Activated gamma-delta T cell (primary cell): Measurements from ENCODE around the gene WIPF1.

ENCODE experiments used
- DNase-seq: peaks from one replicate; lab custom pipeline; 2025; lab: John Stamatoyannopoulos, UW
- total RNA-seq, 2 donors: gene quantifications; one replicate each; lab custom pipeline; 2026; lab: John Stamatoyannopoulos, UW

The WIPF1 gene, protein sequence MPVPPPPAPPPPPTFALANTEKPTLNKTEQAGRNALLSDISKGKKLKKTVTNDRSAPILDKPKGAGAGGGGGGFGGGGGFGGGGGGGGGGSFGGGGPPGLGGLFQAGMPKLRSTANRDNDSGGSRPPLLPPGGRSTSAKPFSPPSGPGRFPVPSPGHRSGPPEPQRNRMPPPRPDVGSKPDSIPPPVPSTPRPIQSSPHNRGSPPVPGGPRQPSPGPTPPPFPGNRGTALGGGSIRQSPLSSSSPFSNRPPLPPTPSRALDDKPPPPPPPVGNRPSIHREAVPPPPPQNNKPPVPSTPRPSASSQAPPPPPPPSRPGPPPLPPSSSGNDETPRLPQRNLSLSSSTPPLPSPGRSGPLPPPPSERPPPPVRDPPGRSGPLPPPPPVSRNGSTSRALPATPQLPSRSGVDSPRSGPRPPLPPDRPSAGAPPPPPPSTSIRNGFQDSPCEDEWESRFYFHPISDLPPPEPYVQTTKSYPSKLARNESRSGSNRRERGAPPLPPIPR
- 415 to 445 reads per million in 2 donors for total RNA-seq

DNA sequence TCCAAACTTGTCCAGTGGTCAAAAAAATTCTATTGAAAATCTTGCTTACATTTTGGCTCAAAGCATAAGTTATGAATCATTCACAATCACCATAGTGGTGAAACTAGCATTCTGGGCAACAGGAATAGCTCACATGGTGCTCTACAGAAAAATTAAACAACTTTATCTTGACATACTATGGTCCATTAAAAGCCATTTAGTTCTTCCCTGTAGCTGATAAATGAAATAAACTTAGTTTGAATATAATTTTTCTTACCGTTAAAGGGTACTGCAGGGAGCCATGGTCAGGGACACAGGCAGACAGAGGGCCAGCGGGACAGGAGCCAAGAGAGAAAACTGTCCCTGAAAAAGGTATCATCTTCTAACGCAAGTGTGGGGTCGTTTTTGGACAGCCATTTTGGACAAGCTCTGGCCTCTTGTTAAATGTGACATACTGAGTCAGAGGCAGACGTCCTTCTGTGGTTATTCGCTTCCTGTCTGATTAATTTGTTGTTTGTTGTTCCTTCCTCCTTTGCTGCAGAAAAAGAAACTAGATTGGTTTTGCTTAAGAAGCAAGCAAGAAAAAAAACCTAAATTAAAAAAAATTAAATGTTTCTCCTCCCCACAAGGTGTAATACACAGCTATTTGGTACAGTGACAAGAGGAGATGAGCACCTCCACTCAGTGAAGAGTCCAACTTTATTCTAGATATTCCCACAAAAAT lies at the start of gene WIPF1:
Gene WIPF1 (minus strand): TSS at position 460 of the 703 bp plus-strand sequence. CDS start 12,231 bp downstream, outside the sequence.
- DNase-seq, result no peak

DNA sequence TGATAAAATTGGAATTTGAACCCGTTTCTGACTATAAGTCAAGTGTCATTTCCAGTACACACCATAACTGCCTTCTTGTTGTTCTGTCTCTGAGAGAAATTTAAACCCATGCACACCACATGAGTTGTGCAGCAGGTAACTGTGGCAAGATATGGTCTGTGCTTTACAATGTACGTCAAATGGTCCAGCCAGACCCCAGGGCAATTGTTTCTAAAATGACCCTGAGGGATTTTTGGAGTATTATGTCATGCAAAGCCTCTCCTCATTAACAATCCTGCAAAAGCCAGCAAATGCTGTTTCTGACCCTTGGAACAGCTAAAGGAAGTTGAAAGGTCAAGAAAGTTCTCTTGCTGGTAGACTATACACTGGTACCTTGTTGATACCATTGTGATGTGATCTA lies 47.7 kb upstream of the WIPF1 start:
- no peak for DNase-seq

DNA sequence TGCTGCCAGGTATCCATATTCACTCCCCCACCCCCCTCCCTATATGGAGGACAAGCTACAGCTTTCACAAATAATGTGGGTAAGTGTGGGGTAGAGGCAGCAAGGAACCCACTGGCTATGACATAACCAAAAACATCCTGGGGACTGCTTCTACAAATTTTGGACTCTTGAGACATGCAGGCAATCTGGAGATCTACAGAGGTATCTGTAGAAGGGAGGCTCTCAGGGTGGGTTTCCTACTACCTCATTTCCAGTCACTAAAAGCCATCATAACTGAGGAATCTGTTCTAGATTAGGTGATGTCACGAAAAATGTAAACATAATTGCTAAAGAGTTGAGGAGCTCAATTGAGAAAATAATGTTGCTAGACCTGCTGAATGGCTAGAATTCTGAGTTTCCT lies 46.8 kb upstream of the WIPF1 start:
- DNase-seq, result no peak

DNA sequence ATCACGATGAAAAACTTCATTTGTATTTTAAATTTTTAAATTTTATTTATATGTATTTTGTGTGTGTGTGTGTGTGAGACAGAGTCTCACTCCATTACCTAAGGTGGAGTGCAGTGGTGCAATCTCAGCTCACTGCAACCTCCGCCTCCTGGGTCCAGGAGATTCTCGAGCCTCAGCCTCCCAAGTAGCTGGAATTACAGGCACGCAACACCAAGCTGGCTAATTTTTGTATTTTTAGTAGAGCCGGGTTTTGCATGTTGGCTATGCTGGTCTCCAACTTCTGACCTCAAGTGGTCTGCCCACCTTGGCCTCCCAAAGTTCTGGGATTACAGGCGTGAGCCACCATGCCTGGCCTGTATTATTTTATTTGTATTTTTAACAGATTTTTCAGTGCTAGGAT lies 45.8 kb upstream of the WIPF1 start:
- DNase-seq, result no peak

DNA sequence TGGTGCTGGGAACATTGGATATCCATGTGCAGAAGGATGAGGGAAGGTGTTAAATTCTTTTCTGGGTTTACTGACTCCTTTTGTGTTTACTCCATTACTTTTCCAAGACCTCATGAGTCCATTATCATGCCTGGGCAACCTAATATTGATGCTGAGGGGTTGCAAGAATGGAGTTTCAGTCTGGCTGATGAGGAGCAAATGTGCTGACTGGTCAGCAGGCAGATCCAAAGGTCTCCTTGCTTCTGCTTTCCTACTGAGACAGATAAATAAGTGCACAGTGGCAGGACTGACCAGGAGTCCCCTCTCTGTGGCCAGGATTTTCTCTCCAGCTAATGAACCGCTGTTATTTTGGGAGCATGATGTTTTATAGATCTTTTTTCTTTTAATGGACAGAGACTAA lies 43.6 kb upstream of the WIPF1 start:
- DNase-seq, result no peak

DNA sequence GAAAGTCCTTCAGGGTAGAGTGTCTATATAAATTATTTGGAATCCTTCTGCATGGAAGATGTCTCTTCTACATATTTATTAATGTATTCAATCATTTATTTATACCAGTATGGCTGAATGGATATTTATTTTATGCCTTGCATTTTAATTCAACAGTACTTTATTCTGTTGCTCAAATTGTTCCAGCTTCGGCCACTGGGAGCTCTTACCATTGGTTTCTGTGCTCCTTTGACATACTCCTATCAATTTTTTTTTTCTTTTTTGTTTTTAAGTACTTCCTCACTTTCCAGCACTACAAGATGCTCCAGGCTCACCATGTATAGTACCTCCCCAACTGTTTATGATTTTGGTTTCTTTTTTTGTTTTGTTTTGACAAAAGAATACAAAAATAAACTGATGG lies 39.4 kb upstream of the WIPF1 start:
- DNase-seq, result no peak

DNA sequence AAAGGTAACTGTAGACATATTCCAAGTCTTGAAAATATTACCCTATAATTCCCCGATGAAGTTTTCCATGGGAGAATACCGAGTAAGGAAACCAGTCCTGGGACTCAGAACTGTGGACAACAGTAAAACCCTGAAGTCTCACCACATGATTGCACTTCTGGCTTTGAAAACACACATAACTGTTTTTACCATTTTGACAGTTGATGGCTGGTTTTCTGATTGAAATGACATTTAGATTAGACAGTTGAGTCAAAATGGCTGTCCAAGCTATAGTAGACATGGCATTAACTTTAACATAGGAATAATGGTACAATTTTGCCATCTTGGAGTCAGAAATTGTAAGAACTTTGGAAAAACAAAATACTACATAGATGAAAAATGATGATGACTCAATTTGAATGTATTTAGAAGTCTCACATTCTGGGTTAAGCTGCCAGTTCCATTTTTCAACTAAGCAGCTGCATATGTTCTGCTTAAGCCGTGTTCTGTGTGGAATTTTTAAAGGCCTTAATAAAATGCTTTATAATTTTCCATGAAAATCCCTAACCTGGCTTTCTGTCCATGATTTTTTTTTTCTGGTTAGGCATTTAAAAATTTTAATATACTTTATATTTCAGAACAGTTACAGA lies 38.3 kb upstream of the WIPF1 start:
- DNase-seq, result no peak

DNA sequence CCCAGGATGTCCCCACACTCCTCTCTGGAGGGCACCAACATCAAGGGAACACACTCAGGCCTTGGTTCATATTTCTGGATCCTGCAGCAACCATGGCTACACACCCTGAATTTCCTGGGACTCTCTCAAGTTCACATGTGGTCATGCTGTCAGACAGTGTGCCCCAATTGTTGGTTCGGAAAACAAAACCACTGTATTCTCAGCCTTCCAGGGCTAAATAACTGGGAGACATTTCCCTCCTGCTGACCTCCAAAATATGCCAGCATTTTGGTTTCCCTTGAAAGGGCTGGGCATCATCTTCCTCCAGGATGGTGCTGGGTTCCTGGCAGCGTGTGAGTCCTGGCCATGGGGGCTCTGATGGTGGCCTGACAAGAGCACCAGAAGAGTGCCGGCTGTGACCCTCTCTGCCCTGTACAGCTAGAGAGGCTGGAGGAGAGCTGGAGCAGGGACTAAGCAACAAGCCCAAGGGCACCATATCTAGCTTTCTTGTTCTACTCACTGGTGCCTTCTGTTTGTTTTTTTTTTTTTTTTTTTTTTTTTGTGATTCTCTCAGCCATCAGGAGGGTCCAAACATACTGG lies 37.5 kb upstream of the WIPF1 start:
- DNase-seq, result no peak

DNA sequence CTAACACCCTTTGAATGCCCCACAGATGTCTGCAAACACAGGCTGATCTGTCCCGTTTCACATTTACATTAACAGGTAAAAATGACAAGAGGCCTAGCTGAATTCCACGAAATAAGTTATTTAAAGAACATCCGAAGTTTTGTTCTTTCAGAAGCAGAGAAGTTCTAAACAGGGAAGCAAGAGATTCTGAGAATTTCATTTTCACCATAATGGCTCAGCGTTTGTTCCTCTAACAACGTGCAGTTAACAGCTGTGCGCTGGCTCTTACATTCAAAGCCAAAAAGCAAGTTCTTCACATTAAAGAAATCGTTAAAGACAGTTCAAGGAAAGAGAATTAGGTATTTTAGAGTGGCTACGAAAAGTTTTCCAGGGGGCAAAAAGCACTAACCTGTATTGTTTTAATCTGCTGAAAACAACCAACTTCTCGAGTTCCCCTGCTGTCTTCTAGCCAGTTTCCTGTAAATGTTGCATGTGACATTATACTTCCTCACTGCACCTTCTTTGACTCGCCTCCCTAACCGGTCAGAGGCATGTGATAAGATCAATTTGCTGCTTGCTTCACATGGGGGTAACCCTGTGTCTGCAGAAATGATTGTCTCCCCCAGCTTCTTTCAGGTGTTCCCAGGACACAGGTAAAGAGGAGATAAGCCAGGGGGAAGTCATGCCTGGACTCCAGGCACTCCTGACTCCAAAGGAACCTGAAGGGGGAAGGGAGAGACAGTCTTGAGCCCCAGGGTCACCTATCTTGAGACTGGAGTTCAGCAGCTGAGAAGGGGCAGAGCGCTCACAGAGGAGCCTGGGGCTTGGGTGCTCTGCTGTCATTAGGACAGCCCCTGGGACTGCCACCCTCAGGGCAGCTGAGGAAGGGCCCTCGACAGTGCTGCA lies 36.8 kb upstream of the WIPF1 start:
- no peak for DNase-seq

DNA sequence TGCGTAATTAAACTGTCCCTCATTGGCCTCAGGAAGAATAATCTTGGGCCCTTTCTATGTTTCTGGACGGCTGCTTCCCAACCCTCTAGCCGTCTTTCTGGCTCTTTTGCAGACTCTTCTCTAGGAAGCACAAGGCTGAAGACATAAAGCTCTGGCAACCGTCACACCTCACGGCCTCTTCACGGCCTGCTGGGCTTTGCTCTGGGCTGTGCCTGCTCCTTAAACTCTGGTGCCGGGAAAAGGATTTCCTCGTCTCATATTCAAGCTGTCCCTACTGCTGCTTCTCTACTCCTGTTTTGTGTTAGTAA lies 36.0 kb upstream of the WIPF1 start:
- DNase-seq, result no peak

DNA sequence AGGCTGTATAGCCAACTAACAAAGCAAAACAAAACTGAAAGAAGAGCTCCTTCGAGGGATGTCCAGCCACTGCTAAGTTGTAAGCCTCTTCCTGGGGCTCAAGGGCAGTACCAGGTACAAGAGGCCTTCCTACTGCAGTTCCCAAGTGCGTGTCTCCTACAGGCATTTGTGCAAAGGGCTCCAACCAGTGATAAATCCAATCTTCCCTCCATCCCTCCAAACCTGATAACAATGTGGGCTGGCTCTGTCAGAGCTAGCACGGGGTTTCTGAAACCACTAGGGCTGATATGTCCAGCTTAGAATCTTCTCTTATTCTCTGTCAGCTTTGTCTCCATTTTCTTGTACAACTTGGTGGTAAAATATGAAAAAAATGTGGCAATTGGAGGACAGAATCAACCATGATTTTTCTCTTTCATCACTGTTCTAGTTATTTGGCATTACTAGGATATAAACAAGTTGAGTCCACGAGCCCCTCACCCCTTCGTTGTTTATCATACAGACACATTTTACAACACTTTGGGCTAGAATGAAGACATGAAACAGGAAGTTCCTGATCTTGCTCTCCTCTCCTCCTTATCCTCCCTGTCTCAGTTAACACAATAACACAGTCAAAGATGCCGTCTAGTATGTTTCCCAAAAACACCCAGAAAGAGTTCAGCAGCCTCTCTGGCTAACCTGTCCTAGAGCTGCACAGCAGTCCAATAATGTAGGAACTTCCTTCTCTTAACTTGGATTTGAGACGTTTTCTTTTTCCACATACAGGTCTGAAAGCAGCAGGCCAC lies 35.4 kb upstream of the WIPF1 start:
- DNase-seq, result no peak

DNA sequence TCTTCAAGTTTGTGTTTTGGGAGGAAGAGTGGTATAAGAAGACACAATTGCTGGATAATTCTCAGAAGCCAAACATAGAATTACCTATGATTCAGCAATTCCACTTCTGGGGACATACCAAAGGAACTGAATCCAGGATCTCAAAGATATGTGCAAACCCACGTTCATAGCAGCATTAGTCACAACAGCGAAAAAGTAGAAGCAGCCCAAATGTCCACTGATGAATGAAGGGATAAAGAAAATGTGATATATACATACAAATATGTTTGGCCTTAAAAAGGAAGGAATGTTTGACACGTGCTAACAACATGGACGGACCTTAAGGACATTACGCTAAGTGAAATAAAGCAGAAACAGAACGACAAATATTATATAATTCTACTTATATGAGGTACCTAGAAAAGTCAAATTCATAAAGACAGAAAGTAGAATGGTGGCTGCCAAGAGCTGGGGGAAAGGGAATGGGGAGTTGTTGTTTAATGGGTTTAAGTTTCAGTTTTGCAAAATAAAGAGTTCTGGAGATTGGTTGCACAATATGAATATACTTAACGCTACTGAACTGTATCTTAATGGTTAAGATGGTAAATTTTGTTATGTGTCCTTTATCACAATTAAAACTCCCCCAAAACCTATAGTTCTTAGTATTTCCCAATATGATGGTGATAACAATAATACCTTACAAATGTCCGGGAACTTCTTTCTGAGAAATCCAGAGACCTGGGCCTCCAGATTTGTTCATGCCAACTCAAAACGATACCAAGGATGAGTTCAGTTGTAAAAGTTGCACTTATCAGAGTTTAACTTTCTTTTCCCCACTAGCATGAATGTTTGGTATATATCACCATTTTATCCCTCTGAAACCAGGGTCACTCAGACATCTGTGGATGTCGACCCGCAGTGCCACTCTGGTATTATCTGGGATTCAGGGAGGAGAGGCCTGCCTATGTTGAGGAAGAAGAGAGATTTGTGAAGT lies 33.7 kb upstream of the WIPF1 start:
- DNase-seq, result no peak

DNA sequence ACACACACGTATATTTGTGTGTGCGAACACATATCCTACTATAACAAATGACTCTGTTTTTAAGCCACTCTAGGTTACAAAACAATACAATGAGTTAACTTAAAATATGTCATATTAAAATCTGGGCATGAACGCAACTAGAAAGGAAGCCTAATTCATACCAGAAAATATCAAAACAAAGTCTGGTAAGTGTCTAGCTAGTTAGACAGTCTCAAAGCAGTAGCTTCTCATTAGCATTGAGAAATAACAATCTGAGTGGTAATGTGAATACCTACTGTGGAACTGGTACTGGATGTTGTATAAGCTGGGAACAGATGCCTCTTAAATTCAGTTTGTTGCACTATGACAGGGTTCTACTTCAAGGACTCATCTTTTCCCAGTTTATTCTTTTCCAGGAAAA lies 32.5 kb upstream of the WIPF1 start:
- DNase-seq, result no peak

DNA sequence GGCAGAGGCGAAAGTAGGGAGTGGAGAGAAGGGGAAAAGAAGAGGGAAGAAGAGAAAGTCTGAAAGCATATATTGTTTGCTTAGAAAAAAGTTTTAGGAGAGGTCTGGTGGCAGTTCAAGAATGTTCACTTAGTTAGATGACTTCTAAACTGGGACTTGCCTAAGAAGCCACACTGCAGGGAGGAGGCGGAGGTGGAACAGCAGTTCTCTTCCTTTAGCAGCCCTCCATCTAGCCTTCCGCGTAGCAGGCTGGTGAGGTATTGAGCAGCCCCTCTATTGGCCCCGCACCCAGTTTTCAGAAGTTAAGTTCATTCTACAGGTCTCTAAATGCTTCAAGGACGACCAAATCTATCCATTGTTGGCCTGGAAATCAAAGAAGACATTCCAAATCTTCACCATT lies 31.9 kb upstream of the WIPF1 start:
- no peak for DNase-seq

DNA sequence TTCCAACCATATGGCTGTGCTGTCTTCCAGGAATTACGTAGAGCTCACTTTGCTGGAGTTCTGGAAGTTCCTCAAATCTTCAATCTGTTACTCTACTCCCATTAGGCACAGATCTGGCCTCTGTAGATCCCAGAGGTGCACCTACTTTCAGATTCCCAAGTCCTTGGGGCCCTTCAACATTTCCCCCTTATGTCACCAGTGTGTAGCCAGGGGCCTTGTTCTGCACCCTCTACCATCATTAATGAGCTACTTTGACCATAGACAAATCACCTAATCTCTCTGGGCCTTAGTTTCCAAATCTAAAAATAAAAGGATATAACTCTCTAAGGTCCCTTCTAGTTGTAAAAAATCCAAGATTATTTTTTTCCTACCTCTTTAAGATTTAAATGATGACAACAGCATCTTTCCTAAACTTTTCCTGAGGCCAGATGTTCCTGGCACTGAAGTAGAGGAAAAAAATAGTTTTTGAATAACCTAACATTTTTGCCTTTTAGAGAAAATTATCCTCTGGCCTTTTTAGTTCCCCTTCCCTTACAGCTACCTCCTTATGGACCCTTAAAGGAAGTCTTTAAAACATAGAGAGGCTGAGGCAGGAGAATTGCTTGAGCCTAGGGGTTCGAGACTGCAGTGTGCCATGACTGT lies 31.0 kb upstream of the WIPF1 start:
- no peak for DNase-seq

DNA sequence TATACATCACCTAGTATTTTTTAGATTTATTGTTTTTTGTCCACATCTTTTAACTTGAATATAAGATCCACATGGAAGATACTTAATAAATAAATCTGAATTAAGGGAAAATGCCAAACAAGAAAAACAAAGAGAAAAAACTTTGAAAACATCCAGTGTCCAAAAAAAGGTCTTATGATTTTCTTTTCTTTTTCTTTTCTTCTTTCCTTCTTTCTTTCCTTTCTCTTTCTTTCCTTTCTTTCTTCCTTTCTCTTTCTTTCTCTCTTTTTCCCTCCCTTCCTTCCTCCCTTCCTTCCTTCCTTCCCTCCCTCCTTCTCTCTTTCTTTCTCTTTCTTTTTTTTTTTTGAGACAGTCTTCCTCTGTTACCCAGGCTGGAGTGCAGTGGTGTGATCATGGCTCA lies 29.6 kb upstream of the WIPF1 start:
- DNase-seq, result no peak

DNA sequence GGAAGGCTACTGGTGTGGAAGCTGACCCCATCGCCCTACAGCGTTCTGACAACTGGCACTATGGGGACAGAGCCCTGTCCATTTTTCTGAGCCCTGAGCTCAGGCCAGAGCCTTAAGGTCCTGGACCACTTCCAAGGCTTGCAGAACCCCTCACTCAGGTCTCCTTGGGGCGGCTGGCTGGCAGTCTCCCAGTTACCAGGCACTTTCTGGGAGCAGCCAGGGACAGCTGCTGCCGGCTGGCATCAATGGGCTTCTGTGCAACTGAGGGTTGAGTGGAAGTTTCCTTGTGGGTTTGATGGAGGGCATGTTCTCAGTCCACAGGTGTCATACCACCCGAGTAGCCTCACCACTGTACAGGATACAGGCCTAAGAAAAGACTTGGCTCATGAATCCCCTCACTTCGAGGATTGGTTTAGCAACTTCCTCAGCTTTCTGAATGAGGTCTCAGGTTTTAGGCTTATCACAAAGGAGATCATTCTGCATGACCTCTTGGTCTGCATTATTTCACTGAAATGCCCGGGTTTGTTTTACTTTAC lies 27.4 kb upstream of the WIPF1 start:
- DNase-seq, result no peak

DNA sequence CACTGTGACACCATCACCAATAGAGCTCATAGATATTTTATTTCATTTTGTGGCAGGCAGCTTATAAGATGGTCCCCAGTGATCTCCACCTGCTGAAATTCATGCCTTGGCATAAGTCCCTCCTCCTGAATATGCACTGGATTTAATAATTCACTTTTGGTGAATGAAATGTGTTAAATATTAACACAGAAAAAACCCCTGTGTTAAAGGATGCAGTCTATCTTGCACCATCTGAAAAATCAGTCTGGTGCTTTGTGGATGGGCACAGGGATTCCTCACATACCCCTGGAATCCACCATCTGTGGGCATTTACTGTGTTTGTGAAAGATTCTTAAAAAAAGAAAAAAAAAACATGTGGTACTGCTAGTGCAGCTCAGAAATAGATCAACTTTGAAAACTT lies 26.1 kb upstream of the WIPF1 start:
- no peak for DNase-seq
